GM18907 (cell line): ENCODE data around the gene SMIM36.
"Not testable (repeated sequence)": the region's sequence is repeated elsewhere in the genome, so short reads cannot be mapped to it uniquely, and the experiment has no call there.

Experiments used
- ATAC-seq: cut with Tn5 transposase; IDR thresholded peaks from one replicate; pipeline ENCODE4 v1.9.1; 2021; ENCODE audit warnings: mild to moderate bottlenecking, moderate library complexity; ENCODE audit not compliant: unreplicated experiment

Gene SMIM36

DNA sequence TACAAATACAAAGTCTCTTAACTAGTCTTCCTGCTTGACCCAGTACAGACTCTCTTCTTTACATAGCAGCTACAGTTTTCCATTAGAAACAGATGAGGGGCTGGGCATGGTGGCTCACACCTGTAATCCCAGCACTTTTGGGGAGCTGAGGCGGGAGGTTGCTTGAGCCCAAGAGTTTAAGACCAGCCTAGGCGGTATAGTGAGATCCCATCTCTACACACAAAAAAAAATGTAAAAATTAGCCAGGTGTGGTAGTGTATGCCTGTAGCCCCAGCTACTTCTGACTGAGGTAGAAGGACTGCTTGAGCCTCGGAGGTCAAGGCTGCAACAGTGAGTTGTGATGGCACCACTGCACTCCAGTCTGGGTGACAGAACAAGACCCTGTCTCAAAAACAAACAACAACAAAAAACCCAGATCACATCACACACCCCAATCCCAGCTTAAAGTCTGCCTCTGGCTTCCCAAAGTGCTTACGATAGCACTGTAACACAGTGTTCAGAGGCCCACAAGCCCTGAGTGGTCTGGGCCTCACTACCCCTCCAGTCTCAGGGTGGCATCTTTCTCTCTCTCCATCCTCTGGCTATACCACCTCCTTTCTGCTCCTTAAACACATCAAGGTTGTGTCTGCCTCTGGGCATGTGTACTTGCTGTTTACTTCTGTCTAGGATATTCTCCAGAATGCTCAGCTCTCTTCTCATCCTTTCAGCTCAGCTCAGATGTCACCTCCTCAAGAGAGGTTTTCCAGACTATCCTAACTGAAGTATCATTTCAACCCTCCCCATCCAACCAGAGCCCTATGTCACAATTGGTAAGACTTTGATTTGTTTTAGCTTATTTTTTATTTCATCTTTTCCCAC is 93.6 kb downstream of the SMIM36 start:
- no peak for ATAC-seq

DNA sequence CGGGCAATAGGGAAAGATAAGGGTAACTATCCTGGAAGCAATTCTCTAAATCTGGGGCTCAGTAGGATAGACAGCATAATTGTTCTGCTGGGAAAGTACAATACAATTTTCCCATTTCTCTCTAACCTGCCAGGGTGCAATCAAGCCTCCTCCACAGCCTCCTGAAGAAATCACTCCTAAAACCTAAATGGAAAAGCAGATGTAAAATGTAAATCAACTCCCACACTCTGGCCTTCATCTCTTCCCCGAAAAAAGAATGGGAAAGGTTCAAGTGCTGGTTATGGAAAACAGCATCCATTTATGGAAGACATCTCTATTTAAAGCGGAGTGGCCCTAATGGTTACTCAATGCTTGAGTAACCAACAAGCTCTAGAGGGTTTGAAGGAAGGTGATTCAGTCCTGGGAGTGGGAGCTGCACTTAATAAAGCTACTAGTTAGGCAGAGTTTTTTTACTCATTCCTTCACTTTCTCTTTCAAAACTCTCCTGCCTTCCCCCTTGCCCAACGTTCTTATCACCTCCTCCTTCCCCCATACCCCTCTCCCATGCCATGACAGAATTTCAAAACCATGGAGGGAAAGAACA is 94.7 kb downstream of the SMIM36 start:
- ATAC-seq = no peak

DNA sequence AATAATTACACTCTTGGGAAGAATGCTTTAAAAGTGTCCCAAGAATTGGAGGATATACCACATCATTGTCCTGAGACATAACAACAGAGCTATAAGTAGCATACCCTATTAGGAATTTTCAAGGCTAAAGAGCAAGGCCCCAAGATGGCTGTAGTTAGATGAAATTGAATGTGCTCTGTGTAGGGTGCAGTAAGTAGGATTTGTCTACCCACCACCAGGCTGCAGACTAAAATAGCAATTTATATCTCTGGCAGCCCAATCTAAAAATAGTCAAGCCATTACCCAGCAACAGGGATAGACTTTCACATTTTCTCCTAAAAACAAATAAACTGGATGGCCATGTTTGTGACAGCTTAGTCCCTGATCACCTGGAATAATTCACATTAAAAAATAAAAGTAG is 95.3 kb downstream of the SMIM36 start:
- ATAC-seq = no peak

DNA sequence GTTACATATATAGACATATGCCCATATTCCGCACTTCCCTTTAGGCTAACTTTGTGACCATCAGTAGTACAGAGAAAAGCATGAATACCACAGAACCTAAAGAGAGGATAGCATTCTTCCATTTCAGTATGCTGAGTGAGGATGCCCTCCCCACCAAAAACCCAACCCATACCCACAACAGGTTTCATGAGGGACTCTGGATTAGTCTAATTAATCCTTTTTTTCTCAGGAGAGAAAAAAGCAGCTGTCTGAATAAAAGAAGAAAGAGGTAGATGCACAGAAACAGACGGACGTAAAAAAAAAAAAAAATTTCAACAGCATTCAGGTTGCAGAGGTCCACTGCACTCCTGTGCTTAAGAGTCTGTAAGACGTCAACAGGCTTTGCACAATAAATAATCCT is 96.3 kb downstream of the SMIM36 start:
- ATAC-seq = no peak

DNA sequence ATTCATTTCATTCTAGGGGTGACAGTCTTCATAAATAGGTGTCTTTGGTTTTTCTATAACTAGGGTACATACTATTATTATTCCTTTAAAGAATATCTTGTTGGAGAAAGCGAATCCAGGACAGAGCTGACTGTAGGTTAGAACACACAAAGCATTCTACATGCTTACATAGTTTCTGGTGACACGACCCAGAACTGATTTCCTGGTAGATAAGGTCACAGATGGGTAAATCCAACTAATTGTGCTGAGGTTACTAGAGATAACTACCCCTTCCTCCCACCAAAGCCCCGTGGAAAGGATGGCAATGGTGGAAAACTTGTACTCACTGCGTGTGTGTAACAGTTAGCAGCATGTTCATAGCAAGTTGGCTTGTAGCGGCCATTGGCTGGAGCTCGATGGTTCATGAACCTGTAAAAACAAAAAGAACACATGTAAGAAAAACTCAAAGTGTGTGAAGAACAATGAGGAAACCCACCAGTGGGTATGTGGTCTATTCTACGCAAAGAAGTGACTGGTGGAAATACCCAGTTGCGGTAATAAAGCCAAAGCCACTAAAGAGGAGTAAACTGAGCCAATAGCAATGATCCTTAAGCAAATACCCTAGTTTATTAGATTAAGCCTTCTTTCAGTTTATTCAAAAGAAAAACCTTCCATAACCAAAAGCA is 97.3 kb downstream of the SMIM36 start:
- no peak for ATAC-seq

DNA sequence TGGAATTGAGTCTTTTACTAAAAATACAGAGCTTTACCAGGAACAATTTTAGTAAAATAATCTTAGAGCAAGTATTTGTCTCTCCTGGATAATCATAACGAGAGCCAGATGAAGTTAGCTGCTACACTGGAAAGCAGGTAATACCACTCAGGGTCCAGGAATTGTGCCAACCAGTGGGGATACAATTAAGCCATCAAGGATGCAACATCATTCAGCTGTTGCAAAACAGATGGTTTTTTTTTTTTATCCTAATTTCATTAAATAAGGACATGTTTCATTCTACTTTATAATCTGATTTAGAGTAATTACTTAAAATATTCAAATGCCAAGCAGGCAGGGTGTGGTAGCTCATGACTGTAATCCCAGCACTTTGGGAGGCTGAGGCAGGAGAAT is 99.8 kb downstream of the SMIM36 start:
- ATAC-seq = no peak

DNA sequence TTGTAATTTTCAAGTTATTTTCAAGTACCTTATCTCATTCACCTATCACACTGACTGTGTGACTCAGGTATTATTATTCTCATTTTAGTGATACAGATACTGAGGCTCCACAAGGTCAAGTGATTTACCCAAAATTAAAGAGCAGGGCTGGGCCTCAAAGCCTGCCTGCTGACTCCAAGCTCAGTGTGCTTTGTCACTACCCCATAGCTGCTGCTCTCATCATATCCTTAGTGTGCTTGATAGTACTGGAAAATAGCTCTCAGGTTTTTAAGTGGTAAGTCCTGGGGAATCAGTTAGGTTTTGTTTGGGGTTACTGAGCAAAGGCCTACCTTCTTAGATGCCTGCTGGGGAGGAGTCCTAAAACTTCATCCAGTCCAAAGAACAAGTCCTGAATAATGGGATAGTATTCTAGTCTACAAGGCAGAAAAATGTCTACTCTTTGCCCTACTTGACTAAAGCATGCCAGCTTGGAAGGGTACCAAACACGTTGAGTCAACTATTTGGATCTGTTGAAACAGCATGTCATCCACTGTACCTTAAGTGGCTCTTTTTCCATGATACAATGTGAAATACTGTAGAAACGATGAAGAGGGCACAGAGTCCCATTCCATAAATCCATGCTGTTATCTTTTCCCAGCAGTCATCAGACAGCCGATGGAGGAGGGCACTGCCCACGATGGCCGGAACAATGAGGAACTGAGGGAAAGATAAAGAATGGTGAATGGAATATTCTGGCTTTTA is 100.4 kb downstream of the SMIM36 start:
- no peak for ATAC-seq

DNA sequence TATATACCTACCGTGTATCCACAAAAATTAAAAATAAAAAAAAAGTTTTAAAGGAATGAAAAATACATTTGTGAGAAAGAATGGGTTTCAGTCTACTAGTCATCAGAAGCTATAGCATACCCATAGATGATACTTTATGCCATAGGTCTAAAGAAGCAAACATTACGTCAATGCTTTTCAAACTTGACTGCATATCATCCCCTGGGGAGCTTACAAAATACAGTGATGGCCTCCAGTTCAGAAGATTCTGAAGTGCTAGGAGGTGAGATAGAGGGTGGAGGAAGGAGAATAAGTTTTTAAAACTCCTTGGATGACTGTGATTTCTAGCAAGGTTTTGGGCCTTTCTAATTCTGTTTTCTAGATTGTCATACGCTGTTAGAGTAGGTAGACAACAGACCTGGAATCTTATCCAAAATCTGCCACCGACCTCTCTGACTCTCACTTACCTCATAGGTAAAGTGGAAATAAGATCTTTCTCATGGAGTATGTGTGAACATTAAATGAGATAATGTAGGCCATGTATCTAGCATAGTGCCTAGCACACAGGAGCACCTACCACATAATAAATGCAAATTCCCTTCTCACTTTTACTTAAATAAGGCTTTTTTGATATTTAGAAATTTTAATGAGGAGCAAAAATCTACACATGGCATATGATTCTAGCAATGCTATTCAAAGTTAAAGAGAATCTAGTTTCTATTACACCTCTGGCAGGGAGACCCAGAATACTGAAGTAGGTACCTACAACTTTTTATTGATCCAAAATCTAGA is 102.0 kb downstream of the SMIM36 start:
- no peak for ATAC-seq

DNA sequence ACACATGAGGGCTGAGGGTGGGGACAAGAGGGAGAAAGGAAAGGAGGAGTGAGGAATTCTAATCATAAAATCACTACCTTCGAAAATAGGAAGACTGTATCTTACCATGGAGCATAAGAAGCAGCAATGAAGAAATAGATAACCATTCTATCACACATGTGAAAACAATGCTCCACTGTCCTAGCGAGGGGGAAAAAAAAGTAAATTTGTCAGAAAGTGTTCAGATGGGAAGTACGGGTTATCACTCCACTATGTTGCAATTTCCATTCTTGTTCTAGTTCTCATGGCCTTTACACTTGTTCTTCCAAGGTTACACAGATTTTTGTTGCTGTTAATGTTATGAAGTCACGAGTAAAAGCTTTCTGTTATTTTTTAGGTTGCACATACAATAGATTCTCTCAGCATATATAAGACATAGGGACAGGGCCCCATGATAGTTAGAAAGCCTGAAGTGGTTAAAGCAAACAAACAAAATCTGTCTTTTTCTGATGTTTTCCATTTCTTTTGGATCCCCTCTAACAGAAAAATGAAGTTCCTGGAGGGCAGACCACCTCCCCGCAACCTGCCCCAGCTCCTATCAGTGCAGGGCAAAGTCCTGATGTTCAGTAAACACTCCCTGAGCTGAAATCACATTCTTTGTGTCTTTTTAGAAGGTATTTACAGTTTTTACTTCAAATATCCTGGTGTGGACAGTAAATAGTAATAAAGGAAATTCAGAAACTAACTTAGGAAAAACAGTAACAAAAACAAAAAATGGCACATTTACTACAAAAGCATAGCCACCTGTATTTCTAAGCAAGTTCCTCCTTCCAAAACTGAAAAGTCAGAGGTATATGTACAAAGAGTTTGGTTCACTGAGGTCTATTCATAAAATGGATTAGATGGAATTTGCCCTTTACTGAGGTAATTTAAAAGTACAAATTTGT is 103.3 kb downstream of the SMIM36 start:
- no peak for ATAC-seq

DNA sequence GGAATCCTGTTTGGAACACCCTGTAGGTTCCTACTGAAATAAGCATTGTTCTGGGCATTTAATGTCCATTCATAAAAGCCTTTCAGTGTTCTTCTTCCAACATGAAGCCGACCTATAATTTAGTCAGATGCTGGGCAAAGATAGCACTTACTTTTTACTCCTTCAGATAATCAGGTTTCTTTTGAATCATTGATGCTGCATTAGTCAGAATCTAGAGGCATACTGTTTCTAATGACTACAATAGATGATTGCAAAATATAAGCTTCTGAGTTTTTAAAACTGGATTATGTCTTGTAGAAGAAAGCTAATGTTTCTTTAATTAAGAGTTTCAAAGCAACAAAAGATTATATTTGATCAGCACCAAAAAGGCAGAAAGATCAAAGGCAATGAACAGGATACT is 105.7 kb downstream of the SMIM36 start:
- ATAC-seq = no peak

DNA sequence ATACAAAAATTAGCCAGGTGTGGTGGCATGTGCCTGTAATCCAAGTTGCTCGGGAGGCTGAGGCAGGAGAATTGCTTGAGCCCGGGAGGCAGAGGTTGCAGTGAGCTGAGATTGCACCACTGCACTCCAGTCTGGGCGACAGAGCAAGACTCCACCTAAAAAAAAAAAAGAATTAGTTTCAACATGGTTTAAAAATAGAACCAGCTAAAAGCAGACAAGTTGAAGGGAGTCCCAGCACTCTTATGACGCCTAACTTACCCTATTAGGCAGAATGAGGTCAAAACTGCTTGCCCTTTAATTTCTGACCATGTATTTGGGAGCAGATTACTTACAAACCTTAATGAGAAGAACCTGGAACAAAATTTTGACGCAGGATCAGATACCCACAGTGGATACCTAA is 107.1 kb downstream of the SMIM36 start:
- not testable (repeated sequence) for ATAC-seq

DNA sequence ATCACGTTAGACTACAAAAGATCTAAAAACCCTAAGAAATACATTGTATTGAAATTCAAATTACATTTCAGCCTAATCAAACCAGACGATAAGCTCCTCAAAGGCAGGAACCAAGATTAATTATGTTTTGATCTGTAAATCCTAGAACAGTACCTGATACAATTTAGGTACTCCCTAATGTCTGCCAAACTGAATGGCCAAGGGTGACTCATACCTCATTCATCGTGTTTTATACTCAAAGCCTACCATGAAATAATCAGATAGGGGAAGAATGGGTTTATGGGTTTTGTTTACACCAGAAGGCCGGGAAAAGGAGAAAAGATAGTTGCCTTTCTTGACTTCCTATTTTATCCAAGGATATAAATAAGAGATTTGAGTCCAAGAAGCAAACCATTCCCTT is 108.9 kb downstream of the SMIM36 start:
- ATAC-seq = no peak
